Hepatocyte (in vitro differentiated cells): ENCODE results near the gene NOC3L. TPM values are rescaled to one million over a fixed set of nuclear protein-coding genes. Genes with fewer than 3 reads are reported as not detected.

Source experiments
- DNase-seq: peaks from one replicate; pipeline ENCODE4 v3.0.0-alpha.2; 2016; ENCODE audit warnings: low spot score
- H2AFZ ChIP-seq: fragments of 200-600 bp; sonication (generic); 2 replicates; pipeline ENCODE4 v1.6.0; 2016; ENCODE audit warnings: antibody characterized with exemption, mild to moderate bottlenecking
- H3K27ac ChIP-seq: fragments of 200-600 bp; sonication (generic); 2 replicates; pipeline ENCODE4 v1.5.1; 2016; ENCODE audit warnings: mild to moderate bottlenecking
- H3K27me3 ChIP-seq: fragments of 200-600 bp; sonication (generic); 2 replicates; pipeline ENCODE4 v1.6.1; 2016
- H3K36me3 ChIP-seq: fragments of 200-600 bp; sonication (generic); replicated peaks from 2 replicates; pipeline ENCODE4 v1.5.1; 2016; ENCODE audit warnings: low read depth; ENCODE audit not compliant: insufficient read depth
- H3K4me1 ChIP-seq: fragments of 200-600 bp; sonication (generic); 2 replicates; pipeline ENCODE4 v1.5.1; 2016; ENCODE audit warnings: mild to moderate bottlenecking, moderate library complexity; ENCODE audit not compliant: insufficient read depth
- H3K4me2 ChIP-seq: fragments of 200-600 bp; sonication (generic); 2 replicates; pipeline ENCODE4 v1.6.0; 2016
- H3K4me3 ChIP-seq: fragments of 200-600 bp; sonication (generic); 2 replicates; pipeline ENCODE4 v1.5.1; 2016; ENCODE audit warnings: mild to moderate bottlenecking
- H3K79me2 ChIP-seq: fragments of 200-600 bp; sonication (generic); 2 replicates; pipeline ENCODE4 v1.6.0; 2017; ENCODE audit warnings: mild to moderate bottlenecking
- H3K9me2 ChIP-seq: fragments of 200-600 bp; sonication (generic); replicated peaks from 2 replicates; pipeline ENCODE4 v1.6.0; 2017; ENCODE audit warnings: mild to moderate bottlenecking; ENCODE audit not compliant: insufficient read depth
- H3K9me3 ChIP-seq: fragments of 200-600 bp; sonication (generic); 2 replicates; pipeline ENCODE4 v1.5.1; 2016; ENCODE audit warnings: low read depth, mild to moderate bottlenecking
- H4K20me1 ChIP-seq: fragments of 200-600 bp; sonication (generic); 2 replicates; pipeline ENCODE4 v1.6.0; 2016; ENCODE audit warnings: mild to moderate bottlenecking; ENCODE audit not compliant: insufficient read depth, poor library complexity, severe bottlenecking
- CTCF ChIP-seq: fragments of 200-600 bp; sonication (generic); IDR thresholded peaks from 2 replicates; pipeline ENCODE4 v1.5.1; 2016; ENCODE audit warnings: antibody characterized with exemption, mild to moderate bottlenecking; ENCODE audit not compliant: poor library complexity
- EZH2 ChIP-seq: fragments of 200-600 bp; sonication (generic); IDR thresholded peaks from 2 replicates; pipeline ENCODE4 v1.6.1; 2016; ENCODE audit warnings: antibody characterized with exemption, mild to moderate bottlenecking, borderline replicate concordance
- EZH2phosphoT487 ChIP-seq: fragments of 200-600 bp; sonication (generic); IDR thresholded peaks from one replicate; pipeline ENCODE4 v1.6.1; 2018; ENCODE audit warnings: antibody characterized with exemption, mild to moderate bottlenecking, low read depth, moderate library complexity; ENCODE audit not compliant: unreplicated experiment, severe bottlenecking
- WGBS: methylation state at CpG from one replicate; pipeline ENCODE4 v1.1.6; 2016; ENCODE audit warnings: low lambda C conversion rate; ENCODE audit errors: missing lambda C conversion rate; 5-methylcytosine and 5-hydroxymethylcytosine counted together
- polyA plus RNA-seq: library from polyadenylated mRNA; unstranded; fragments of >200 nt; fragmentation: Nextera tagmentation; extraction: Ambion mirVana; gene quantifications from 2 replicates; pipeline ENCODE4 v1.2.1, GENCODE V29; 2016
- total RNA-seq: library from RNA; depleted of rRNA; stranded (reverse); fragments of >200 nt; gene quantifications from 2 replicates; pipeline ENCODE4 v1.2.3, GENCODE V29; 2014

NOC3L gene
- total and polyA plus RNA-seq, 2 experiments from 2014 or later, result 9.4 to 20.5 TPM

DNA sequence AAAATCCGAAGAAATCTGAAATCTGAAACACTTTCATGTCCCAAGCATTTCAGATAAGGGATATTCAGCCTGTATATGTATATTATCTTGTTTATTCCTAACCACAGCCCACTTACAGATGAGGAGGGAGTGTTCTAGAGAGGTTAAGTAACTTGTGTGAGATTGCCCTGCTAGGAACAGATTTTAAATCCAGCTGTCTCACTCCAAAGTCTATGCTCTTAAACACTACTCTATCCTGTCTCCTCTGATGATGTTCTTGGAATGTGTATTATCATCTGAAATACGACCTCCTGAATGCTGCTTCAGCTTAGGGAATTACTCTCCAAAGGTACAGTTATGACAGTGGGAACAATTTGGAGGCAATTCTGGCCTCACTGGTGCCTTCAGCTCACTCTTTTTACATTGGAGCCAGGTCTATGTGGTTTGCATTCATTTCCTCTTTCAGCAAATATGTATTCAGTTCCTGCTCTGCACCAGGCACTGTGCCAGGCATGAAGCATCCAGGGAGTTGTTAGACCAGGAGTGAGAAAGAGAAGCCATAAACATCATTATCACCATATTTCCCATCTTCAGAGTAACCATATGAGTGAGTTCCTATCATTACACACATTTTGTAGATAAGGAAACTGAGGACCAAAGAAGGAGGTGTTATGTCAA is 70.2 kb downstream of the NOC3L start:
- no peaks in the 10 kb centered on the region for H3K9me2 ChIP-seq
- H2AFZ ChIP-seq, result no peak overlapping the region
- no peak for DNase-seq
- H3K27ac ChIP-seq, result no peak overlapping the region
- no peaks in the 10 kb centered on the region for H3K9me3 ChIP-seq
- H4K20me1 ChIP-seq, result no peaks in the 10 kb centered on the region
- 63% methylated on average over 2 of the region's 2 CpGs for WGBS
- no peaks in the 10 kb centered on the region for H3K4me1 ChIP-seq
- H3K79me2 ChIP-seq, result no peaks in the 10 kb centered on the region
- H3K4me3 ChIP-seq, result no peak overlapping the region
- no peaks in the 10 kb centered on the region for H3K27me3 ChIP-seq
- TF ChIP-seq CTCF, result no peak
- TF ChIP-seq EZH2phosphoT487, result no peak
- no peak for TF ChIP-seq EZH2
- H3K4me2 ChIP-seq, result no peak overlapping the region
- no peaks in the 10 kb centered on the region for H3K36me3 ChIP-seq

- 81% methylated on average over 2 of the region's 2 CpGs for WGBS
- TF ChIP-seq CTCF, result no peak
- TF ChIP-seq EZH2, result no peak
- TF ChIP-seq EZH2phosphoT487, result no peak
- Histone ChIP-seq H3K9me3 (no peaks in the 10 kb centered on the region), H3K79me2 (no peaks in the 10 kb centered on the region), H4K20me1 (no peaks in the 10 kb centered on the region), H2AFZ (no peak overlapping the region), H3K9me2 (no peaks in the 10 kb centered on the region), H3K27ac (no peak overlapping the region), H3K4me3 (no peak overlapping the region), H3K27me3 (no peaks in the 10 kb centered on the region), H3K4me1 (no peaks in the 10 kb centered on the region), H3K4me2 (no peak overlapping the region), H3K36me3 (no peaks in the 10 kb centered on the region)
- no peak for DNase-seq
These were observed 74.2 kb downstream of the NOC3L start for GRCh38 chr10:94288361-94289101.

DNA sequence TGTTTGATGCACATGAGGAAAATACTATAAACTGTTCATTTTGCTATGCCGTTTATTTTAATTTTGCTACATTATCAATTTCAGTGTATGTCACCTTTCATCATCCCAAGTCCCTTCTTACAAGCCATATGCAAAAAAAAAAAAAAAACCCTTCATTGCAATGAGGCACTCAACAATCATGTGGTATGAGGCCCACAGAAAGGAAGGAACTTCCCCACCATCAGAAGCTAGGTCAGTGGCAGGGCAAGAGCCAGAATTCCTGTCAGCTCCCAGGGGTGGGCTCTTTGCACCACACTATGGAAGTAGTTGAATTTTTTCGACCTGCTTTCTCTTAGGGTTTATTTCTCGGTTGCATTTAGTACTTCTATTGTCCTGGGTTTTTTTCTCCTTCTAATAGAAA is 75.4 kb downstream of the NOC3L start:
- Histone ChIP-seq H4K20me1 (no peaks in the 10 kb centered on the region), H3K36me3 (no peaks in the 10 kb centered on the region), H3K4me2 (no peak overlapping the region), H3K4me3 (no peak overlapping the region), H3K9me2 (no peaks in the 10 kb centered on the region), H3K27me3 (no peaks in the 10 kb centered on the region), H3K79me2 (no peaks in the 10 kb centered on the region), H3K9me3 (no peaks in the 10 kb centered on the region), H3K27ac (no peak overlapping the region), H2AFZ (no peak overlapping the region), H3K4me1 (no peaks in the 10 kb centered on the region)
- no peak for DNase-seq
- TF ChIP-seq CTCF, result no peak
- TF ChIP-seq EZH2phosphoT487, result no peak
- TF ChIP-seq EZH2, result no peak
- WGBS, result 95% methylated on average over 3 of the region's 3 CpGs
